Measurements from ENCODE around the gene PTGES3. TPM values are rescaled to one million over a fixed set of nuclear protein-coding genes. Genes with fewer than 3 reads are reported as not detected.

Gene PTGES3
- total RNA-seq, 1 experiment from 2014 or later, result 435 TPM

GRCh38 chr12:56718636-56719035, 30.6 kb upstream of the PTGES3 start:
- H3K36me3 Mint-ChIP-seq (ENCODE audit: insufficient read depth in 1 of 3, low read depth in 3 of 3), result peaks cover 75 to 85% (median 82%) of the 10 kb centered on the region in 3 experiments
- H4K91ac ChIP-seq (ENCODE audit: insufficient read length, low read depth, low read length), result no peak overlapping the region
- no peak overlapping the region for H3K18ac ChIP-seq (ENCODE audit: insufficient read length, low read depth, low read length)
- H2BK15ac ChIP-seq (ENCODE audit: low read depth, low read length), result no peak overlapping the region
- no peak overlapping the region for H2AFZ ChIP-seq (ENCODE audit: low read length)
- no peak overlapping the region for H2BK20ac ChIP-seq (ENCODE audit: low read depth, low read length, poor library complexity, severe bottlenecking)
- H3K14ac ChIP-seq (ENCODE audit: insufficient read depth, low read length), result no peak overlapping the region
- H3K23me2 ChIP-seq (ENCODE audit: insufficient read length, low read depth, low read length, poor library complexity, severe bottlenecking), result peaks cover under 1% of the 10 kb centered on the region
- H3K4me1 Mint-ChIP-seq, result peaks cover 62 to 64% of the 10 kb centered on the region in 2 experiments
- no peak overlapping the region for H2AK5ac ChIP-seq (ENCODE audit: insufficient read length, low read length)
- no peak overlapping the region for H3K56ac ChIP-seq (ENCODE audit: insufficient read length, low read depth, low read length)
- no peak overlapping the region for H3T11ph ChIP-seq (ENCODE audit: low read length)
- peak overlapping the region in 1 of 2 experiments; percentile 28; a peak in 1 of 5 replicates for H3K4me3 Mint-ChIP-seq
- H3K9me3 ChIP-seq (ENCODE audit: control insufficient read depth, low read depth, low read length), result no peaks in the 10 kb centered on the region
- DNase-seq, result no peak
- H3K27ac Mint-ChIP-seq, result peak overlapping the region; percentile 63 to 93 (median 74); a peak in 6 of 7 replicates
- no peak for TF ChIP-seq CTCF (conservative IDR thresholded peaks at IDR 0.05)
- no peak overlapping the region for H2BK12ac ChIP-seq (ENCODE audit: insufficient read length, low read depth, low read length)
- H4K8ac ChIP-seq (replicated peaks; ENCODE audit: insufficient read length, low read depth, low read length), result no peak overlapping the region
- no peak overlapping the region for H2BK120ac ChIP-seq (ENCODE audit: low read depth, low read length, poor library complexity, severe bottlenecking)
- no peak overlapping the region for H2BK5ac ChIP-seq (ENCODE audit: insufficient read length, low read length)
- H3K27me3 Mint-ChIP-seq (ENCODE audit: low read depth), result no peaks in the 10 kb centered on the region
- no peak overlapping the region for H4K5ac ChIP-seq (ENCODE audit: insufficient read length, low read depth, low read length)
- no peak overlapping the region for H3K4ac ChIP-seq (ENCODE audit: low read depth, low read length)
- no peak overlapping the region for H3K4me2 ChIP-seq (ENCODE audit: insufficient read depth, insufficient read length, low read length)
- no peaks in the 10 kb centered on the region for H4K20me1 ChIP-seq (ENCODE audit: control insufficient read depth, insufficient read depth, insufficient read length)
- H3K23ac ChIP-seq (ENCODE audit: insufficient read length, low read depth, low read length), result no peak overlapping the region
- no peaks in the 10 kb centered on the region for H3K27me3 ChIP-seq (ENCODE audit: insufficient read depth, low read length)
- H3K79me2 ChIP-seq (ENCODE audit: insufficient read depth, low read length), result peaks cover 40% of the 10 kb centered on the region; the same call in 1 of the 2 replicates
- H3K79me1 ChIP-seq (ENCODE audit: insufficient read depth, low read depth, low read length, poor library complexity, severe bottlenecking), result peaks cover 11% of the 10 kb centered on the region
- no peak overlapping the region for H3K27ac ChIP-seq (ENCODE audit: insufficient read length, low read depth, low read length)
- WGBS (ENCODE audit: extremely low coverage, insufficient read length, low lambda C conversion rate), result no CpG with 5 or more reads among the region's 4 CpGs
- H3K9me3 Mint-ChIP-seq, result no peaks in the 10 kb centered on the region
- no peak overlapping the region for H3K9ac ChIP-seq (ENCODE audit: extremely low read depth, insufficient read length, low read length)
- H3K4me1 ChIP-seq (ENCODE audit: insufficient read depth, low read length), result peaks cover 10% of the 10 kb centered on the region

All from H9 (cell line).